GM12891 (cell line): ENCODE measurements around the gene MAST1.

ENCODE experiments used
- PAX5 ChIP-seq: IDR thresholded peaks from 2 replicates; pipeline ENCODE4 v1.6.1; 2011; ENCODE audit warnings: low read length, moderate library complexity, mild to moderate bottlenecking; ENCODE audit not compliant: insufficient read depth, severe bottlenecking
- POLR2A ChIP-seq: IDR thresholded peaks from 2 replicates; pipeline ENCODE4 v1.6.1; 2011; ENCODE audit warnings: low read depth, low read length, control low read depth
- POLR2AphosphoS5 ChIP-seq: IDR thresholded peaks from 2 replicates; pipeline ENCODE4 v1.6.1; 2011; ENCODE audit warnings: low read depth, low read length, control low read depth
- POU2F2 ChIP-seq: IDR thresholded peaks from 2 replicates; pipeline ENCODE4 v1.6.1; 2011; ENCODE audit warnings: low read depth, mild to moderate bottlenecking, control low read depth, low read length, moderate library complexity
- SPI1 ChIP-seq: IDR thresholded peaks from 2 replicates; pipeline ENCODE4 v1.6.1; 2011; ENCODE audit warnings: low read depth, low read length, control low read depth
- TAF1 ChIP-seq: IDR thresholded peaks from 2 replicates; pipeline ENCODE4 v1.6.1; 2011; ENCODE audit warnings: low read depth, low read length, control low read depth

DNA sequence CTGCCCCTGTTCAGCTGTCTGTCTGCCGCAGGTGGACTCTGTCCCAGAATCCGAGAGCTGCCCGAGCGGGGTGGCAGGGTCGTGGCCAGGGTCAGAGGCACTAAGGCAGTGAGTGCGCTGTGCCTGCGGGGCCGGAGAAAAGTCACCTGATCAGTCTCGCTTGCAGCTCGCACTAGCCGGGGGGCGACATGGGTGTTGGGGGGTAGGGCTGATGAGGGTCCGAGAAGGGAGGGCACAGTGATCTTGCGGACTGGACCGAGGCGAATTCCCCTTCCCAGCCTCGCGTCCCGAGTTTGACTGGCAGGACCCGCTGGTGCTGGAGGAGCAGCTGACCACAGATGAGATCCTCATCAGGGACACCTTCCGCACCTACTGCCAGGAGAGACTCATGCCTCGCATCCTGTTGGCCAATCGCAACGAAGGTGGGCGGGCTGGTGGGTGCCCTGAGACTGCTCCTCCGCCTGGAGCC lies 53.3 kb downstream of the MAST1 start:
- TF ChIP-seq TAF1 = no peak
- no peak for TF ChIP-seq POLR2A
- no peak for TF ChIP-seq POLR2AphosphoS5
- no peak for TF ChIP-seq SPI1
- TF ChIP-seq POU2F2 = no peak
- TF ChIP-seq PAX5 = no peak
